Breast epithelium (tissue), 4 donors: ENCODE data around the gene SKOR1. TPM values are rescaled to one million over a fixed set of nuclear protein-coding genes. Genes with fewer than 3 reads are reported as not detected.

Experiments used
- DNase-seq, 2 donors: peaks; one replicate each; pipeline ENCODE4 v3.0.0-alpha.2; 2019; ENCODE audit warnings: low spot score in 2 of 2
- H3K27ac ChIP-seq, 2 donors: fragments of 200-600 bp; sonication (generic) in 1 of 2; one replicate each; pipeline ENCODE4 v1.5.1; 2016 to 2019; ENCODE audit warnings: mild to moderate bottlenecking in 1 of 2
- H3K27me3 ChIP-seq, 2 donors: fragments of 200-600 bp; sonication (generic) in 1 of 2; one replicate each; pipeline versions ENCODE4 v1.5.1 to v1.6.0; 2017 to 2019; ENCODE audit warnings: control low read depth in 1 of 2, mild to moderate bottlenecking in 1 of 2
- H3K36me3 ChIP-seq: fragments of 200-600 bp; one replicate; pipeline ENCODE4 v1.5.1; 2019
- H3K4me1 ChIP-seq, 2 donors: fragments of 200-600 bp; sonication (generic); one replicate each; pipeline ENCODE4 v1.5.1; 2016 to 2019; ENCODE audit warnings: control low read depth in 1 of 2
- H3K4me3 ChIP-seq, 3 donors: fragments of 200-600 bp; sonication (generic); 1 replicate in 2 of 3; 2 replicates in 1 of 3; pipeline ENCODE4 v1.5.1; 2016 to 2019; ENCODE audit warnings: mild to moderate bottlenecking in 3 of 3, moderate library complexity in 2 of 3
- H3K9me3 ChIP-seq, 2 donors: fragments of 200-600 bp; sonication (generic) in 1 of 2; one replicate each; pipeline ENCODE4 v1.5.1; 2016 to 2019; ENCODE audit warnings: control low read depth in 1 of 2
- CTCF ChIP-seq, 3 donors: fragments of 450-650 bp; IDR thresholded peaks; one replicate each; pipeline ENCODE4 v1.5.1; 2016 to 2017; ENCODE audit warnings: antibody characterized with exemption in 3 of 3, mild to moderate bottlenecking in 3 of 3, moderate library complexity in 3 of 3
- POLR2A ChIP-seq: fragments of 450-650 bp; IDR thresholded peaks from one replicate; pipeline ENCODE4 v1.6.1; 2016; ENCODE audit warnings: antibody characterized with exemption, mild to moderate bottlenecking, moderate library complexity
- POLR2AphosphoS5 ChIP-seq, 3 donors: sonication (generic); formaldehyde crosslinking; IDR thresholded peaks; one replicate each; pipeline ENCODE4 v1.6.1; 2017; ENCODE audit warnings: antibody characterized with exemption in 3 of 3
- intact Hi-C: fragments of 100-400 bp; cut with DNase I; formaldehyde crosslinking; loops from one replicate; pipeline ENCODE4 v1.15.1; 2023; ENCODE audit warnings: low total_unique reads
- total RNA-seq, 3 donors: library from RNA; depleted of rRNA; stranded (reverse); fragments of >200 nt; gene quantifications; one replicate each; pipeline ENCODE4 v1.1.0, GENCODE V29; 2016

The SKOR1 gene
- total RNA-seq, 3 donors from 2014 or later, result 0.98 to 1.8 (median 1.1) TPM

GRCh38 chr15:67803299-67803698, 22.0 kb upstream of the SKOR1 start:
- Histone ChIP-seq H3K27me3 (no peaks in the 10 kb centered on the region), H3K36me3 (no peaks in the 10 kb centered on the region)

DNA sequence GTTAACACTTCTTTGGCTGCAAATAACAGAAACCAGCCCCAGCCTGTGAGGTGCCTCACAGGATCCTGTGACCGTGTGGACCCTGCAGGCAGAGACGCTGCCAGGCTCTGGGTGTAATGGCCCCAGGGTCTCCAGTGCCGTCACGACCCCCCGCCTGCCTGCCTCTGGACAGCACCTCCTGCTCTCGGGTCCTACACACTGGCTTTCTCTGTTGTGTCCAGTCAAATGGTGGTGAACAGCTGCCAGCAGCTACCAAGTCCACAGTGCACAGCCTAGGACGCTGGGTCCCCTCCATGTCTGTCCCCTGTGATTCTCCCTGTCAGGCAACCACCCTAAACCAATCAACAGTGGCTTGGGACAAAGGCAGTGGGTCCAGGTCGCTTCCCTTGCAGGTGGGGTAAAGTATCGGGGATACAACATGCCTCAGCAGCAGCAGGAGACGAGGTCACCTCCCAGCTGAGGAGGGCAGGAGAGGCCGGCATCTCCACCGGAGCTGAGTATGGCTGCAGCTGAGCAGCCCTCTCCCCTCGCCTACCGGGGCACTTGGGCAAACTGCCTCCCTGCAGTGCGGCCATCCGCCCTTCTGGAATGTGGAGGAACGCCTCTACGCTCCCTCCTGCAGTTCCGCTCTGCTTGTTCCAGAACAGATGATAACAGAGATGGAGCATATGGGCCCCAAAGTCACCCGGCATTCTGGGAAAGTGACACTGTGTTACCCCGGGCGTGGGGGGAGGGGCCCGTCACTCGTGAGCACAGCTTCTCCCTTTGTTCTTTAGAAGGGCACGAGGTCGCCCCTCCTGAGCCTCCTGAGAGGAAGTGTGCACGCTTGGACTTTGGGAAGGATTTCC, 21.1 kb upstream of the SKOR1 start:
- no peaks in the 10 kb centered on the region for H3K9me3 ChIP-seq
- DNase-seq, result no peak
- no peak overlapping the region for H3K27ac ChIP-seq
- intact Hi-C loops, result no loop called here
- no peaks in the 10 kb centered on the region for H3K36me3 ChIP-seq
- H3K4me3 ChIP-seq, result no peak overlapping the region
- H3K27me3 ChIP-seq, result no peaks in the 10 kb centered on the region
- no peak for TF ChIP-seq POLR2AphosphoS5 (IDR thresholded peaks at IDR 0.05)
- TF ChIP-seq POLR2A, result no peak
- TF ChIP-seq CTCF (IDR thresholded peaks at IDR 0.05), result no peak
- no peaks in the 10 kb centered on the region for H3K4me1 ChIP-seq

More at GRCh38 chr15:67803299-67803698, 22.0 kb upstream of the SKOR1 start:
- Histone ChIP-seq H3K4me3 (no peak overlapping the region), H3K9me3 (no peaks in the 10 kb centered on the region), H3K27ac (no peak overlapping the region), H3K4me1 (no peaks in the 10 kb centered on the region)
- TF ChIP-seq POLR2A, result no peak
- TF ChIP-seq POLR2AphosphoS5 (IDR thresholded peaks at IDR 0.05), result no peak
- TF ChIP-seq CTCF (IDR thresholded peaks at IDR 0.05), result no peak
- DNase-seq, result no peak
- intact Hi-C loops, result no loop called here

- Histone ChIP-seq H3K27ac (no peak overlapping the region), H3K4me3 (no peak overlapping the region), H3K4me1 (no peaks in the 10 kb centered on the region), H3K36me3 (no peaks in the 10 kb centered on the region), H3K27me3 (no peaks in the 10 kb centered on the region), H3K9me3 (no peaks in the 10 kb centered on the region)
- intact Hi-C loops, result no loop called here
- TF ChIP-seq CTCF (IDR thresholded peaks at IDR 0.05) (no peak), POLR2A (no peak), POLR2AphosphoS5 (IDR thresholded peaks at IDR 0.05) (no peak)
- DNase-seq, result no peak
These were observed 20.2 kb upstream of the SKOR1 start for GRCh38 chr15:67805008-67805665.

DNA sequence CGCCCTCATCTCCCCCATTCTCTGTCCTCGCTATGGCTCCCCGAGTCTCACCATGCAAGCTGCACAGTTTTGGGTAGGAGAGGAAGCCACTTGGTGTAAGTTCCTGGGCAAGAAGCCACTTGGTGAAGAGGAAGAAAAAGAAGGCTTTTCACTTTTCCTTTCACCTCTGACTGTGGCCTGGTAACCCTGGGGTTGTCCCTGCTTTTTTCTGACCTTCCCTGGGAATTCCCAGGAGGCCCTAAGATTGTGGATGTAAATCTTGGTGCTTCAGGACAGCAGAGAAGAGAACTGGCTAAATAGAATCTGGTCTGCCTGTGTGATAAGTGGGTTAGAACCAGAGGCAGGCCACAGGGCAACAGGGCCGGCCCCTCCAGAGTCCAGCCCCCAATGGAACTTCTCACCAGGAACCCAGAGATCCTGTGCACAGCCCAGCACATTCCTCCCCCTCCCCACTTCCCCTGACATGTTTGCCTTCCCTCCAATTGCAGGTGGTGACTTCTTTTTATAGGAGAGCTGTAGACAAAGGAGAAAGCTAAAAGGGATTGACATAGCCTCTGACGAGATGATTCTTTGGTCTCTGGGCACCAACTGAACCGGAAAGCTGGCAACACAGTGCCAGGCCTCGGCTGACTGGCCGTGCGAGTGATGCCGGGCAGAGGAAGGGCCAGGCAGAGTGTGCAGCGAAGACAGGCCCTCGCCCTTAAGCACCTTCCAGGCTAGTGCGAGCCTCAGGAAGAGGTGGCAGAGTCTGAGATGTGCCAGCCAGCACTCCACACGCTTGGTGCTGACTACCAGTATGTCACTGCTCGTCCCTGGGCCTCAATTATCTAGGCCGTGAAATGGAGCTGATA, 19.4 kb upstream of the SKOR1 start:
- no peak for DNase-seq
- Histone ChIP-seq H3K36me3 (no peaks in the 10 kb centered on the region), H3K9me3 (no peaks in the 10 kb centered on the region), H3K27ac (no peak overlapping the region), H3K4me3 (no peak overlapping the region), H3K4me1 (no peaks in the 10 kb centered on the region), H3K27me3 (no peaks in the 10 kb centered on the region)
- TF ChIP-seq CTCF (IDR thresholded peaks at IDR 0.05), result no peak
- TF ChIP-seq POLR2AphosphoS5 (IDR thresholded peaks at IDR 0.05), result no peak
- no peak for TF ChIP-seq POLR2A
- intact Hi-C loops, result no loop called here
